NB4 (cell line): ENCODE data around the gene NRAP.

Experiments used
- CTCF ChIP-seq: IDR thresholded peaks from one replicate; pipeline ENCODE4 v1.5.1; 2012; ENCODE audit warnings: low read depth, low read length
- MAX ChIP-seq: IDR thresholded peaks from 2 replicates; pipeline ENCODE4 v1.6.1; 2011; ENCODE audit warnings: low read depth, low read length
- POLR2A ChIP-seq: IDR thresholded peaks from 2 replicates; pipeline ENCODE4 v1.6.1; 2011; ENCODE audit warnings: mild to moderate bottlenecking; ENCODE audit not compliant: insufficient read length; ENCODE audit errors: extremely low read depth

GRCh38 chr10:113630929-113631533 is 32.8 kb downstream of the NRAP start:
- TF ChIP-seq CTCF (no peak), MAX (no peak), POLR2A (no peak)
